Endothelial cell of umbilical vein (primary cell): ENCODE results near the gene PTPRD. TPM values are rescaled to one million over a fixed set of nuclear protein-coding genes. Genes with fewer than 3 reads are reported as not detected.
A peak's percentile ranks its signal among the peaks of the same experiment; 100 is the strongest.

ENCODE experiments used
- BruUV-seq: library from RNA; stranded (reverse); fragments of 400-500 nt; replicated peaks from 2 replicates; lab custom pipeline; 2021; lab: Mats Ljungman, UMichigan
- CTCF ChIA-PET: fragments of 300-600, 350-600 bp; sonication (Branson Sonifier 250); formaldehyde crosslinking; loops from one replicate; lab custom pipeline; 2021; ENCODE audit warnings: antibody characterized with exemption, inconsistent platforms; lab: Charles Lee
- POLR2A ChIA-PET: fragments of 300-600, 350-600 bp; sonication (Branson Sonifier 250); formaldehyde crosslinking; loops from one replicate; lab custom pipeline; 2021; ENCODE audit warnings: antibody characterized with exemption, inconsistent platforms; lab: Charles Lee
- DNase-seq: peaks from one replicate; pipeline ENCODE4 v3.0.0-alpha.2; 2011; ENCODE audit warnings: low read depth, low spot score
- FAIRE-seq: peaks from 2 replicates; lab custom pipeline; 2011; peaks lifted over from hg19 to GRCh38; lab: Jason Lieb, UNC
- H2AFZ ChIP-seq: 2 replicates; pipeline ENCODE4 v1.6.0; 2012; ENCODE audit warnings: low read depth, low read length, control low read depth, inconsistent platforms
- H3K27ac ChIP-seq: 2 replicates; pipeline ENCODE4 v1.5.1; 2011; ENCODE audit warnings: low read depth, mild to moderate bottlenecking, control low read depth, low read length, moderate library complexity; ENCODE audit not compliant: insufficient read depth
- H3K27me3 ChIP-seq, 2 experiments: 2 replicates each; pipeline versions ENCODE4 v1.6.0 to v1.6.1; 2011; ENCODE audit warnings: low read length in 2 of 2, mixed read lengths in 1 of 2; ENCODE audit not compliant: control insufficient read depth in 2 of 2, insufficient read depth in 2 of 2
- H3K36me3 ChIP-seq, 2 experiments: 2 replicates in 1 of 2; 3 replicates in 1 of 2; pipeline ENCODE4 v1.5.1; 2011; ENCODE audit warnings: low read length in 2 of 2, mild to moderate bottlenecking in 1 of 2, moderate library complexity in 1 of 2; ENCODE audit not compliant: control insufficient read depth in 2 of 2, insufficient read depth in 2 of 2; ENCODE audit errors: extremely low read depth in 1 of 2
- H3K4me1 ChIP-seq: 3 replicates; pipeline ENCODE4 v1.5.1; 2011; ENCODE audit warnings: mild to moderate bottlenecking, low read length; ENCODE audit not compliant: control insufficient read depth, insufficient read depth; ENCODE audit errors: extremely low read depth
- H3K4me2 ChIP-seq: 2 replicates; pipeline ENCODE4 v1.6.1; 2011; ENCODE audit warnings: low read length, control low read depth, mixed read lengths; ENCODE audit not compliant: insufficient read depth
- H3K4me3 ChIP-seq, 3 experiments: fragments of 200-600 bp in 1 of 3; sonication (generic), shearing (Covaris generic) in 1 of 3; replicated peaks in 1 of 3; 2 replicates each; pipeline ENCODE4 v1.5.1; 2011 to 2016; ENCODE audit warnings: control low read depth in 3 of 3, low read length in 3 of 3, mild to moderate bottlenecking in 2 of 3, inconsistent platforms in 1 of 3, low read depth in 1 of 3, moderate library complexity in 1 of 3; ENCODE audit not compliant: insufficient read depth in 1 of 3
- H3K79me2 ChIP-seq: 2 replicates; pipeline ENCODE4 v1.6.0; 2012; ENCODE audit warnings: low read length, inconsistent platforms; ENCODE audit not compliant: control insufficient read depth, insufficient read depth
- H3K9ac ChIP-seq: replicated peaks from 2 replicates; pipeline ENCODE3; 2011; ENCODE audit warnings: low read length, control low read depth; ENCODE audit not compliant: insufficient read depth; ENCODE audit errors: extremely low read depth
- H3K9me1 ChIP-seq: replicated peaks from 3 replicates; pipeline ENCODE4 v1.6.0; 2011; ENCODE audit warnings: mild to moderate bottlenecking, low read length; ENCODE audit not compliant: control insufficient read depth, insufficient read depth; ENCODE audit errors: extremely low read depth
- H3K9me3 ChIP-seq: replicated peaks from 2 replicates; pipeline ENCODE4 v1.5.1; 2012; ENCODE audit warnings: low read length, inconsistent platforms; ENCODE audit not compliant: control insufficient read depth, insufficient read depth
- H4K20me1 ChIP-seq: replicated peaks from 2 replicates; pipeline ENCODE3; 2011; ENCODE audit warnings: mild to moderate bottlenecking, low read length; ENCODE audit not compliant: control insufficient read depth, insufficient read depth; ENCODE audit errors: extremely low read depth
- EZH2 ChIP-seq: IDR thresholded peaks from 2 replicates; pipeline ENCODE4 v1.6.1; 2012; ENCODE audit warnings: borderline replicate concordance, low read depth, mild to moderate bottlenecking, moderate library complexity, low read length, inconsistent platforms; ENCODE audit not compliant: severe bottlenecking
- FOS ChIP-seq: IDR thresholded peaks from 2 replicates; pipeline ENCODE4 v1.6.1; 2011; ENCODE audit warnings: mild to moderate bottlenecking, low read length, moderate library complexity, borderline replicate concordance; ENCODE audit not compliant: insufficient read depth
- GATA2 ChIP-seq: IDR thresholded peaks from 2 replicates; pipeline ENCODE4 v1.7.0; 2011; ENCODE audit warnings: low read depth, mild to moderate bottlenecking, moderate library complexity, mixed read lengths, low read length; ENCODE audit not compliant: insufficient read length, insufficient read depth
- JUN ChIP-seq: IDR thresholded peaks from 2 replicates; pipeline ENCODE4 v1.6.1; 2011; ENCODE audit warnings: borderline replicate concordance, low read depth; ENCODE audit not compliant: insufficient read length, insufficient read depth
- MYC ChIP-seq: IDR thresholded peaks from one replicate; pipeline ENCODE4 v1.6.1; 2011; ENCODE audit warnings: mild to moderate bottlenecking, low read depth, low read length
- POLR2A ChIP-seq: IDR thresholded peaks from 2 replicates; pipeline ENCODE4 v1.6.1; 2012; ENCODE audit warnings: low read depth, mild to moderate bottlenecking, control low read depth, low read length
- POLR2AphosphoS5 ChIP-seq: IDR thresholded peaks from 2 replicates; pipeline ENCODE4 v1.6.1; 2012; ENCODE audit warnings: low read depth, mild to moderate bottlenecking, control low read depth, low read length, moderate library complexity; ENCODE audit not compliant: insufficient read depth
- dilution Hi-C: fragments of 300-500 bp; cut with MboI; formaldehyde crosslinking; loops from one replicate; pipeline ENCODE4 v1.15.0; 2019; ENCODE audit warnings: low sequenced_read_pairs; ENCODE audit not compliant: extremely low pct_ligation_motif_present
- intact Hi-C: fragments of 100-400 bp; cut with micrococcal nuclease; formaldehyde crosslinking; loops from one replicate; pipeline ENCODE4 v1.10.0; 2022
- polyA plus RNA-seq, 4 experiments: library from polyadenylated mRNA; depleted of rRNA in 3 of 4; stranded (reverse) in 3 of 4; unstranded in 1 of 4; fragments of >200 nt; gene quantifications; 2 replicates each; pipeline versions ENCODE4 v1.2.1 to v1.2.3, GENCODE V29; 2011 to 2012; ENCODE audit warnings: missing spikeins in 1 of 4
- total RNA-seq: library from RNA; stranded (reverse); gene quantifications from 2 replicates; pipeline ENCODE4 v1.2.3, GENCODE V29; 2021
- TF ChIP-seq, protein P1 (sequence below): IDR thresholded peaks from 2 replicates; pipeline ENCODE4 v1.6.1; 2011; ENCODE audit not compliant: insufficient read depth, insufficient read length
- TF ChIP-seq, protein P2 (sequence below), 2 donors: IDR thresholded peaks; 1 replicate in 1 of 2; 2 replicates in 1 of 2; pipeline ENCODE4 v1.5.1; 2011; ENCODE audit warnings: low read length in 2 of 2, mild to moderate bottlenecking in 2 of 2, moderate library complexity in 2 of 2, control low read depth in 1 of 2, inconsistent platforms in 1 of 2, low read depth in 1 of 2; ENCODE audit not compliant: insufficient read depth in 1 of 2; ENCODE audit errors: extremely low read depth in 1 of 2

Gene PTPRD
- total and polyA plus RNA-seq, 2 donors (not counting 3 experiments of a cell fraction or from before 2014, with no cell fraction given): 5.5 to 5.7 TPM

DNA sequence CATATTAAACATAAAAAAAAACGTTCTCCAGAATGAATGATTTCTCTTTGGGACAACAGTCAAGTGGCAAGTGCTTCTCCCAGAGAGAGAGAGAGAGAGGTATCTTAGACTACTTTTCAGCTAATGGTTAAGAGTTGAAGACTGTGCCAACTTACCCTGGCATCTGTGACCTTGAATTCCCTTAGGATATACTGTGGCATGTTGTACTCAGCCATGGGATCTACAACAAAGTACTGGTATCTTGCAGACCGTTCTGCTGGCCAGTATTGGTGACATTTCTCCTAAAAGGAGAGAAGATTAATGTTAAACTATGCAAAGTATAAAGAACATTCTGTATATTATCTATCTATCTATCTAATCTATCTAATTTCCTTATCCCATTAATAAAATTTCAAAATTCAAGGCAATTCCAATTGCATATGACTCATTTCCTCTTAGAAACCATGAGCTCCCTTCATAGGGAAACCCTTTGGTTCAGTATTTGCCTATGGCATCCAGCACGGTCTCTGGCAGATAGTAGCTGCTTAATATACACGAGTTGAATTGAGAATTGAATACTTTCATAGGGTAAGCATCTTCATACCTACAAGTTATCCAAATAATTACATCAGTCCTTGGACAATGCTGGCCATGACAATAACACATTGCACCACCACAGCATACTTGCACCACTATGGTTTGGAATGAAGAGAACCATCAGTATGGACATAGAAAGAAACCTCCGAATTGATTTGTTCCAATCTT is 2273.9 kb downstream of the PTPRD start:
- ChIA-PET CTCF (interaction anchor here (0.7 to 1.6 kb wide), 7 partner anchors 8 to 40 kb away, joined by 3 to 5 read pairs (median 3); no protein-coding TSS in a partner anchor), POLR2A (no interaction called here)
- Histone ChIP-seq H3K4me1 (peaks cover 14% of the 10 kb centered on the region), H4K20me1 (no peaks in the 10 kb centered on the region), H3K27me3 (no peaks in the 10 kb centered on the region), H3K9me3 (no peaks in the 10 kb centered on the region), H3K27ac (no peak overlapping the region), H3K9ac (no peak overlapping the region), H3K9me1 (no peaks in the 10 kb centered on the region), H2AFZ (no peak overlapping the region), H3K79me2 (no peaks in the 10 kb centered on the region), H3K36me3 (no peaks in the 10 kb centered on the region), H3K4me2 (no peak overlapping the region), H3K4me3 (no peak overlapping the region)
- DNase-seq (no peak), FAIRE-seq (no peak)
- BruUV-seq: no TSS peak
- TF ChIP-seq FOS: peak; percentile 42
- TF ChIP-seq, protein P1, sequence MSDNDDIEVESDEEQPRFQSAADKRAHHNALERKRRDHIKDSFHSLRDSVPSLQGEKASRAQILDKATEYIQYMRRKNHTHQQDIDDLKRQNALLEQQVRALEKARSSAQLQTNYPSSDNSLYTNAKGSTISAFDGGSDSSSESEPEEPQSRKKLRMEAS: no peak
- dilution Hi-C loops: no loop called here
- intact Hi-C loops: loop anchor here (1.0 kb wide), 1 partner anchor 27 kb away; no protein-coding TSS in a partner anchor

DNA sequence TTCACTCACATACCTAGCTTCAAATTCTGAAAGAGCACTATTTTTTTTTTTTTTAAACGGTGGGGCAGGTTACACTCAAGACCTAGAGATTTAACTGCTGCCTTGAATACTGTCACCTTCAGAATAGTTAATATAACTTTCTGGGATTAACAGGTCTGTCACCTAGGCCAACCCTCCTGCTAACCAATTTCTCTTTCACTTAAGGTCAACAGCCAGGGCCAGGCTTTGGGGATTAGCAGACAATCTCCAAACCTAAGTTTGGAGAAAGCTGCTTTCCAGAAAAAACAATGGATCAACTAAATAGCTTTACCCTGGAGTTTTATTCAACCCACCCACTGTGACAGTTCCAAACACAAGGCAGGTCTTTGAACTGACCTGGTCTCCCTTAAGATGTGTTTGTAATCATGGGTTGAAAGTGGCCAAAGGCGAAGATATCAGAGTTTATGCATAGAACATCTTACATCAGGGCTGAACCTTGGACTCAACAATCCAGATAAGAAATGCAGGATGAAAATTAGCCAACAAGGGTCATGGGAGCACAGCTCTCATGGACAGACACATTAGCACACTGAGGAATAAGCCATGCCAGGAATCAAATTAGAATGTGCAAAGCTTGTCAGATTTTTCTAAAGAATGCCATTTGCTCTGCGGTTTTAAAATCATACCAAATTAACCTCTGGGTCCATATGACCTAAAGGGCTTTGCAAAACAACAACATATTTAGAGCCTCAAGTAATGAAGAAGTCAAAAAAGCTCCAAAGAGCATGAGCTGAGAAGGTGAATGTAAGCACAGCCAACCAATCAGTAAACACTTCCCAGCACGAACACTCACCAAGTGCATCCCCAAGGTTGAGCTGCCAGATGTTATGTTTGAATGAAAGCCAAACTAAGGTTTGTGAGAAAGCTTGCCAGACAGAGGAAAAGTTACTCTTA is 2274.7 kb downstream of the PTPRD start:
- Histone ChIP-seq H3K27me3 (no peaks in the 10 kb centered on the region), H2AFZ (no peak overlapping the region), H3K4me1 (peaks cover 14% of the 10 kb centered on the region), H3K79me2 (no peaks in the 10 kb centered on the region), H3K9me1 (no peaks in the 10 kb centered on the region), H3K36me3 (no peaks in the 10 kb centered on the region), H3K4me3 (no peak overlapping the region), H3K27ac (no peak overlapping the region), H4K20me1 (no peaks in the 10 kb centered on the region), H3K9ac (no peak overlapping the region), H3K9me3 (no peaks in the 10 kb centered on the region), H3K4me2 (no peak overlapping the region)
- FAIRE-seq (no peak), DNase-seq (peak; percentile 82)
- BruUV-seq: no TSS peak
- dilution Hi-C loops: no loop called here
- TF ChIP-seq, protein P2, sequence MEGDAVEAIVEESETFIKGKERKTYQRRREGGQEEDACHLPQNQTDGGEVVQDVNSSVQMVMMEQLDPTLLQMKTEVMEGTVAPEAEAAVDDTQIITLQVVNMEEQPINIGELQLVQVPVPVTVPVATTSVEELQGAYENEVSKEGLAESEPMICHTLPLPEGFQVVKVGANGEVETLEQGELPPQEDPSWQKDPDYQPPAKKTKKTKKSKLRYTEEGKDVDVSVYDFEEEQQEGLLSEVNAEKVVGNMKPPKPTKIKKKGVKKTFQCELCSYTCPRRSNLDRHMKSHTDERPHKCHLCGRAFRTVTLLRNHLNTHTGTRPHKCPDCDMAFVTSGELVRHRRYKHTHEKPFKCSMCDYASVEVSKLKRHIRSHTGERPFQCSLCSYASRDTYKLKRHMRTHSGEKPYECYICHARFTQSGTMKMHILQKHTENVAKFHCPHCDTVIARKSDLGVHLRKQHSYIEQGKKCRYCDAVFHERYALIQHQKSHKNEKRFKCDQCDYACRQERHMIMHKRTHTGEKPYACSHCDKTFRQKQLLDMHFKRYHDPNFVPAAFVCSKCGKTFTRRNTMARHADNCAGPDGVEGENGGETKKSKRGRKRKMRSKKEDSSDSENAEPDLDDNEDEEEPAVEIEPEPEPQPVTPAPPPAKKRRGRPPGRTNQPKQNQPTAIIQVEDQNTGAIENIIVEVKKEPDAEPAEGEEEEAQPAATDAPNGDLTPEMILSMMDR (IDR thresholded peaks at IDR 0.05; ENCODE audit: extremely low read depth in 1 of 2, insufficient read depth in 1 of 2, low read depth in 1 of 2, low read length in 2 of 2): no peak
- TF ChIP-seq POLR2AphosphoS5 (no peak), GATA2 (no peak), POLR2A (no peak), FOS (no peak), MYC (no peak), EZH2 (no peak), JUN (no peak)
- TF ChIP-seq, protein P1: no peak
- intact Hi-C loops: loop anchor here (1.0 kb wide), 1 partner anchor 28 kb away; no protein-coding TSS in a partner anchor
- ChIA-PET CTCF (interaction anchor here (0.7 to 1.6 kb wide), 6 partner anchors 9 to 39 kb away, joined by 3 to 5 read pairs (median 3); no protein-coding TSS in a partner anchor), POLR2A (no interaction called here)
